H9 (cell line): ENCODE measurements around the gene QSOX1. TPM values are rescaled to one million over a fixed set of nuclear protein-coding genes. Genes with fewer than 3 reads are reported as not detected.
A peak's percentile ranks its signal among the peaks of the same experiment; 100 is the strongest.

Experiments used
- DNase-seq: peaks from one replicate; pipeline ENCODE4 v3.0.0-alpha.2; 2017
- H2AFZ ChIP-seq: one replicate; pipeline ENCODE4 v1.6.1; 2013; ENCODE audit warnings: mild to moderate bottlenecking, low read length, control low read depth, moderate library complexity
- H2AK5ac ChIP-seq: 2 replicates; pipeline ENCODE4 v1.6.1; 2013; ENCODE audit warnings: low read length, control low read depth, mixed read lengths; ENCODE audit not compliant: insufficient read length
- H2BK120ac ChIP-seq: one replicate; pipeline ENCODE4 v1.6.1; 2013; ENCODE audit warnings: low read depth, mild to moderate bottlenecking, low read length, control low read depth, inconsistent platforms; ENCODE audit not compliant: poor library complexity, severe bottlenecking
- H2BK12ac ChIP-seq: 2 replicates; pipeline ENCODE4 v1.6.1; 2013; ENCODE audit warnings: low read length, control low read depth, mixed read lengths, low read depth; ENCODE audit not compliant: insufficient read length
- H2BK15ac ChIP-seq: 2 replicates; pipeline ENCODE4 v1.6.1; 2013; ENCODE audit warnings: low read depth, low read length, control low read depth
- H2BK20ac ChIP-seq: one replicate; pipeline ENCODE4 v1.6.1; 2013; ENCODE audit warnings: low read depth, mild to moderate bottlenecking, low read length, control low read depth, inconsistent platforms; ENCODE audit not compliant: poor library complexity, severe bottlenecking
- H2BK5ac ChIP-seq: 2 replicates; pipeline ENCODE4 v1.6.1; 2013; ENCODE audit warnings: low read length, control low read depth, mixed read lengths; ENCODE audit not compliant: insufficient read length
- H3K14ac ChIP-seq: 2 replicates; pipeline ENCODE4 v1.6.1; 2013; ENCODE audit warnings: low read length, control low read depth; ENCODE audit not compliant: insufficient read depth
- H3K18ac ChIP-seq: 2 replicates; pipeline ENCODE4 v1.6.1; 2013; ENCODE audit warnings: low read depth, mild to moderate bottlenecking, mixed read lengths, low read length, control low read depth; ENCODE audit not compliant: insufficient read length
- H3K23ac ChIP-seq: 2 replicates; pipeline ENCODE4 v1.6.1; 2013; ENCODE audit warnings: low read length, control low read depth, mixed read lengths, low read depth; ENCODE audit not compliant: insufficient read length
- H3K23me2 ChIP-seq: 2 replicates; pipeline ENCODE4 v1.6.1; 2013; ENCODE audit warnings: low read depth, mild to moderate bottlenecking, mixed read lengths, low read length, control low read depth; ENCODE audit not compliant: insufficient read length, poor library complexity, severe bottlenecking
- H3K27ac ChIP-seq: 2 replicates; pipeline ENCODE4 v1.5.1; 2013; ENCODE audit warnings: low read length, control low read depth, mixed read lengths, low read depth; ENCODE audit not compliant: insufficient read length
- H3K27me3 ChIP-seq: 2 replicates; pipeline ENCODE4 v1.6.1; 2013; ENCODE audit warnings: low read length, control low read depth, inconsistent platforms; ENCODE audit not compliant: insufficient read depth
- H3K4ac ChIP-seq: 2 replicates; pipeline ENCODE4 v1.6.1; 2013; ENCODE audit warnings: low read depth, mild to moderate bottlenecking, control low read depth, inconsistent platforms, low read length, moderate library complexity
- H3K4me1 ChIP-seq: 2 replicates; pipeline ENCODE4 v1.6.1; 2013; ENCODE audit warnings: low read length, control low read depth, inconsistent platforms; ENCODE audit not compliant: insufficient read depth
- H3K4me2 ChIP-seq: 2 replicates; pipeline ENCODE4 v1.6.1; 2013; ENCODE audit warnings: low read length, control low read depth, mixed read lengths; ENCODE audit not compliant: insufficient read length, insufficient read depth
- H3K56ac ChIP-seq: 2 replicates; pipeline ENCODE4 v1.6.1; 2013; ENCODE audit warnings: low read depth, mild to moderate bottlenecking, mixed read lengths, low read length, control low read depth; ENCODE audit not compliant: insufficient read length
- H3K79me1 ChIP-seq: 2 replicates; pipeline ENCODE4 v1.6.1; 2013; ENCODE audit warnings: low read depth, mild to moderate bottlenecking, moderate library complexity, low read length, control low read depth, inconsistent platforms; ENCODE audit not compliant: insufficient read depth, poor library complexity, severe bottlenecking
- H3K79me2 ChIP-seq: 2 replicates; pipeline ENCODE4 v1.6.1; 2013; ENCODE audit warnings: low read length, control low read depth, inconsistent platforms; ENCODE audit not compliant: insufficient read depth
- H3K9ac ChIP-seq: 2 replicates; pipeline ENCODE4 v1.6.1; 2013; ENCODE audit warnings: low read length, control low read depth, mixed read lengths; ENCODE audit not compliant: insufficient read length; ENCODE audit errors: extremely low read depth
- H3K9me3 ChIP-seq: one replicate; pipeline ENCODE4 v1.6.1; 2013; ENCODE audit warnings: low read depth, low read length, inconsistent platforms; ENCODE audit not compliant: control insufficient read depth
- H3T11ph ChIP-seq: one replicate; pipeline ENCODE4 v1.6.1; 2013; ENCODE audit warnings: mild to moderate bottlenecking, low read length, control low read depth, inconsistent platforms
- H4K20me1 ChIP-seq: one replicate; pipeline ENCODE4 v1.6.1; 2013; ENCODE audit not compliant: control insufficient read depth, insufficient read length, insufficient read depth
- H4K5ac ChIP-seq: 2 replicates; pipeline ENCODE4 v1.6.1; 2013; ENCODE audit warnings: low read depth, mild to moderate bottlenecking, mixed read lengths, low read length, control low read depth; ENCODE audit not compliant: insufficient read length
- H4K8ac ChIP-seq: replicated peaks from 2 replicates; pipeline ENCODE4 v1.6.1; 2013; ENCODE audit warnings: low read length, control low read depth, mixed read lengths, low read depth; ENCODE audit not compliant: insufficient read length
- H4K91ac ChIP-seq: 2 replicates; pipeline ENCODE4 v1.6.1; 2013; ENCODE audit warnings: low read depth, mild to moderate bottlenecking, moderate library complexity, mixed read lengths, low read length, control low read depth; ENCODE audit not compliant: insufficient read length
- H3K27ac Mint-ChIP-seq, 3 experiments: 2 replicates in 2 of 3; 3 replicates in 1 of 3; pipeline ENCODE4 v1.8.0; 2020 to 2021; ENCODE audit warnings: mixed read lengths in 3 of 3, mild to moderate bottlenecking in 1 of 3, moderate library complexity in 1 of 3
- H3K27me3 Mint-ChIP-seq: 2 replicates; pipeline ENCODE4 v1.8.0; 2021; ENCODE audit warnings: low read depth, mild to moderate bottlenecking, moderate library complexity, mixed read lengths
- H3K36me3 Mint-ChIP-seq, 3 experiments: 2 replicates in 2 of 3; 3 replicates in 1 of 3; pipeline ENCODE4 v1.8.0; 2020 to 2021; ENCODE audit warnings: low read depth in 3 of 3, mixed read lengths in 3 of 3; ENCODE audit not compliant: insufficient read depth in 1 of 3
- H3K4me1 Mint-ChIP-seq, 2 experiments: 2 replicates each; pipeline ENCODE4 v1.8.0; 2020; ENCODE audit warnings: mixed read lengths in 2 of 2
- H3K4me3 Mint-ChIP-seq, 2 experiments: 2 replicates in 1 of 2; 3 replicates in 1 of 2; pipeline ENCODE4 v1.8.0; 2020 to 2021; ENCODE audit warnings: mild to moderate bottlenecking in 2 of 2, mixed read lengths in 2 of 2, moderate library complexity in 1 of 2
- H3K9me3 Mint-ChIP-seq, 2 experiments: 2 replicates in 1 of 2; 3 replicates in 1 of 2; pipeline ENCODE4 v1.8.0; 2020; ENCODE audit warnings: mild to moderate bottlenecking in 2 of 2, mixed read lengths in 2 of 2, moderate library complexity in 1 of 2
- CTCF ChIP-seq: fragments of 200-600 bp; sonication (generic); conservative IDR thresholded peaks from 3 replicates; pipeline ENCODE4 v1.8.0; 2021; ENCODE audit warnings: antibody characterized with exemption, mild to moderate bottlenecking
- WGBS: extraction: QIAGEN DNeasy Blood & Tissue Kit; methylation state at CpG from one replicate; pipeline ENCODE4 v1.1.7; 2013; ENCODE audit warnings: missing lambda C conversion rate, low lambda C conversion rate, mixed read lengths; ENCODE audit not compliant: insufficient read length; ENCODE audit errors: extremely low coverage; 5-methylcytosine and 5-hydroxymethylcytosine counted together
- total RNA-seq: library from RNA; stranded (reverse); gene quantifications from 2 replicates; pipeline ENCODE4 v1.2.1, GENCODE V29; 2021

Gene QSOX1
- total RNA-seq, 1 experiment from 2014 or later: 79.2 TPM

DNA sequence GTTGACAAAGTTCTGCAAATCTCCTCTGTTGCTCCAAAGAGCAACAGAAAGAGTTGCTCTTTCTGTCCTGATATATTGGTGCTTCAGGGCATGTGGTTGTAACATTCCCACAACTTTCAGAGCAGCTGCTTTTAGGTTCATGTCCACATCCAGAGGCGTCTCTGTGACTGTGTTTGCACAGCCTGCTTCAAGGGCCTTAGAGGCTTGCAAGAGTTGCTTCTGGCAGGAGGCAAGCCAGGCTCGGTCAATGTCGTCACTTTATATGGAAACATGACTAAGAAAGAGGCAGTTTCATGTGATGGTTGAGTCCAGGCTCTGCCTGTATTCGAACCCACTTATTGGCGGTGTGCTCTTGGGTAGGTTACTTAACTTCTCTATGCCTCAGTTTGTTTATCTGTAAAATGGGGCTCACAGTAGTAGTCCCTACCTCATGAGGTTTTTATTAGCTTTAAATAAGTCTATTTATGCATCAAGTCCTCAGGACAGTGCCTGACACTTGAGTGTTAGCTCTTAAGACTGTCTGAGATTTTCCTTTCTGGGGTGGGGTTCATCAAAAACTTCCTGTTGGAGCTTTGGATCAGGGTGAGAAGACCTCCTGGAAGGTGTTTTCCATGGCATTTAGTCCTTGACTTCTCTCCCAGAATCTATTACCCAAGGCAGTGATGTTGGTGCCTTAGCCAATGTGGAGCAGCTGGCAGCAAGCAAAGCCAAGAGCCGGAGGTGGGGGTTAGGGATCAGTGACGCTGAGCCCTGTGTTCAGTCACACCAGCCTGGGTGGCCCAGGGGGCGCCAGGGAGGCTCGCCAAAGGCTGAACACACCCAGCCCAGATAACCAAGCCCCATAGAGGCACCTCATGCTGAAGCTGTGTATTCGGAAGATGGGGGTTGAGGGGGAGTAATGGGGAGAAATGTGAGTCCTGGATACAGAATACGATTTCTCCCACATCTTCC is 94.3 kb downstream of the QSOX1 start:
- no peak overlapping the region for H3K4me3 Mint-ChIP-seq
- Histone ChIP-seq H3T11ph (no peak overlapping the region), H4K8ac (no peak overlapping the region), H2BK15ac (no peak overlapping the region), H2AK5ac (no peak overlapping the region), H3K27me3 (no peaks in the 10 kb centered on the region), H3K9ac (no peak overlapping the region), H2AFZ (no peak overlapping the region), H3K14ac (no peak overlapping the region), H2BK12ac (no peak overlapping the region), H4K5ac (no peak overlapping the region), H2BK20ac (no peak overlapping the region), H3K23me2 (no peaks in the 10 kb centered on the region), H3K79me2 (no peaks in the 10 kb centered on the region), H3K9me3 (no peaks in the 10 kb centered on the region), H3K18ac (no peak overlapping the region), H3K27ac (no peak overlapping the region), H2BK5ac (no peak overlapping the region), H3K4me1 (peaks cover 5% of the 10 kb centered on the region; the same call in 1 of the 2 replicates), H2BK120ac (no peak overlapping the region), H4K20me1 (no peaks in the 10 kb centered on the region), H3K79me1 (no peaks in the 10 kb centered on the region), H4K91ac (no peak overlapping the region), H3K4ac (no peak overlapping the region), H3K23ac (no peak overlapping the region), H3K4me2 (no peak overlapping the region), H3K56ac (no peak overlapping the region)
- no peaks in the 10 kb centered on the region for H3K36me3 Mint-ChIP-seq
- H3K9me3 Mint-ChIP-seq: no peaks in the 10 kb centered on the region
- peak overlapping the region in 1 of 3 experiments; percentile 96; a peak in 1 of 7 replicates for H3K27ac Mint-ChIP-seq
- H3K4me1 Mint-ChIP-seq: peaks cover 40 to 52% of the 10 kb centered on the region in 2 experiments
- no CpG with 5 or more reads among the region's 11 CpGs for WGBS
- DNase-seq: peak; percentile 80
- H3K27me3 Mint-ChIP-seq: peaks cover 3% of the 10 kb centered on the region; the same call in 1 of the 2 replicates
- peak; percentile 68 for TF ChIP-seq CTCF
